MG63 (cell line): Measurements from ENCODE around the gene NUP43. TPM values are rescaled to one million over a fixed set of nuclear protein-coding genes. Genes with fewer than 3 reads are reported as not detected.

Experiments
- total RNA-seq: library from RNA; depleted of rRNA; stranded (reverse); fragments of >200 nt; shearing (Covaris generic); gene quantifications from 2 replicates; pipeline ENCODE4 v1.2.3, GENCODE V29; 2014; ENCODE audit warnings: low replicate concordance; rRNA removed

The NUP43 gene
- total RNA-seq, 1 experiment from 2014 or later: 24.5 TPM

Other genes with a start within 250 kb of the NUP43 start
- gene PPIL4, start 200.5 kb downstream of the NUP43 start, total RNA-seq: 27.0 and 42.0 TPM in 2 replicates
- gene GINM1, start 180.2 kb downstream of the NUP43 start, total RNA-seq: 45.1 and 45.8 TPM in 2 replicates
- gene KATNA1, start 97.8 kb downstream of the NUP43 start, total RNA-seq: 26.9 and 34.1 TPM in 2 replicates
- 10.3 and 12.9 TPM in 2 replicates for gene LATS1, start 28.4 kb downstream of the NUP43 start, total RNA-seq
- gene PCMT1, start 3.2 kb upstream of the NUP43 start, total RNA-seq: 229 and 267 TPM in 2 replicates
- 40.1 and 48.0 TPM in 2 replicates for gene LRP11, start 117.8 kb upstream of the NUP43 start, total RNA-seq
- gene RAET1E, start 151.6 kb upstream of the NUP43 start, total RNA-seq: 2.8 and 5.7 TPM in 2 replicates
- 3.2 TPM in 1 of 2 replicates, not detected in the other for gene RAET1G, start 176.6 kb upstream of the NUP43 start, total RNA-seq
- 2.2 and 7.4 TPM in 2 replicates for gene ULBP2, start 195.5 kb upstream of the NUP43 start, total RNA-seq
- gene ULBP1, start 217.4 kb upstream of the NUP43 start, total RNA-seq: 1.5 and 2.5 TPM in 2 replicates